ENCODE data around the gene IL9. TPM values are rescaled to one million over a fixed set of nuclear protein-coding genes. Genes with fewer than 3 reads are reported as not detected.

The IL9 gene
- total RNA-seq (2014; rRNA removed; shearing (Covaris generic)) (not detected in 2 replicates), polyA plus RNA-seq (2016; fragmentation: Nextera tagmentation; extraction: Ambion mirVana) (not detected in 2 replicates)

GRCh38 chr5:135895474-135896006 lies at the start of gene IL9:
IL9 (minus strand) TSS chr5:135895841; CDS start chr5:135895816, 25 bp downstream.
- H3K27me3 ChIP-seq (replicated peaks; ENCODE audit: insufficient read depth), result peaks cover 4% of the 10 kb centered on the region; the same call in 1 of the 2 replicates
- TF ChIP-seq EZH2 (IDR thresholded peaks at IDR 0.05; ENCODE audit: insufficient read depth, poor library complexity, severe bottlenecking), result no peak
- TF ChIP-seq EZH2phosphoT487 (IDR thresholded peaks at IDR 0.05; ENCODE audit: insufficient read depth, low read depth), result no peak
- no peaks in the 10 kb centered on the region for H4K20me1 ChIP-seq (ENCODE audit: insufficient read depth)
- H3F3A ChIP-seq (ENCODE audit: insufficient read depth), result no peaks in the 10 kb centered on the region
- no peak within 1 kb of the TSS for H3K4me2 ChIP-seq (ENCODE audit: unreplicated experiment)
- no peak within 1 kb of the TSS for H3K27ac ChIP-seq
- no peaks in the 10 kb centered on the region for H3K9me2 ChIP-seq (ENCODE audit: insufficient read depth)
- H3K79me2 ChIP-seq (ENCODE audit: insufficient read depth), result no peaks in the 10 kb centered on the region
- H3K4me1 ChIP-seq (ENCODE audit: insufficient read depth), result no peaks in the 10 kb centered on the region
- no peak for DNase-seq
- WGBS, 2 experiments (ENCODE audit: low coverage in 1 of 2, low lambda C conversion rate in 2 of 2, missing lambda C conversion rate in 2 of 2), result 72 to 75% methylated on average over 7 of the region's 7 CpGs
- H3K9me3 ChIP-seq (ENCODE audit: low read depth), result no peaks in the 10 kb centered on the region
- no peaks in the 10 kb centered on the region for H3K36me3 ChIP-seq (ENCODE audit: low read depth)
- no peak within 1 kb of the TSS for H3K4me3 ChIP-seq
- in situ Hi-C loops (cut with MboI), result loop anchor here (10.0 to 25.0 kb wide), 2 partner anchors 189 to 867 kb away; no protein-coding TSS in a partner anchor
- no peak within 1 kb of the TSS for H2AFZ ChIP-seq
- no peak within 1 kb of the TSS for H3K9ac ChIP-seq

- 0% methylated on average over 3 of the region's 3 CpGs for WGBS, 2 experiments (ENCODE audit: low coverage in 1 of 2, low lambda C conversion rate in 2 of 2, missing lambda C conversion rate in 2 of 2)
- Histone ChIP-seq H3K27me3 (replicated peaks; ENCODE audit: insufficient read depth) (no peaks in the 10 kb centered on the region), H3K9me2 (ENCODE audit: insufficient read depth) (no peaks in the 10 kb centered on the region), H3K36me3 (ENCODE audit: low read depth) (no peaks in the 10 kb centered on the region), H2AFZ (no peak overlapping the region), H3F3A (ENCODE audit: insufficient read depth) (peaks cover 10% of the 10 kb centered on the region; the same call in 1 of the 2 replicates), H3K27ac (peak overlapping the region; percentile 13; the same call in 1 of the 2 replicates), H3K4me2 (ENCODE audit: unreplicated experiment) (no peak overlapping the region), H3K4me1 (ENCODE audit: insufficient read depth) (peaks cover 12% of the 10 kb centered on the region; the same call in 1 of the 2 replicates), H3K4me3 (no peak overlapping the region), H3K9me3 (ENCODE audit: low read depth) (no peaks in the 10 kb centered on the region), H3K9ac (0 out of 2 replicates have a peak overlapping the region, but pooled peaks have one; percentile 20), H3K79me2 (ENCODE audit: insufficient read depth) (no peaks in the 10 kb centered on the region), H4K20me1 (ENCODE audit: insufficient read depth) (no peaks in the 10 kb centered on the region)
- in situ Hi-C loops (cut with MboI), result no loop called here
- TF ChIP-seq EZH2 (IDR thresholded peaks at IDR 0.05; ENCODE audit: insufficient read depth, poor library complexity, severe bottlenecking), result no peak
- TF ChIP-seq EZH2phosphoT487 (IDR thresholded peaks at IDR 0.05; ENCODE audit: insufficient read depth, low read depth), result no peak
- DNase-seq, result peak; percentile 88
Observed at GRCh38 chr5:135944967-135945560, 49.4 kb upstream of the IL9 start.

GRCh38 chr5:135944564-135944963 lies 48.9 kb upstream of the IL9 start:
- H3K79me2 ChIP-seq (ENCODE audit: insufficient read depth), result no peaks in the 10 kb centered on the region
- no peak overlapping the region for H2AFZ ChIP-seq
- no peak for DNase-seq
- H3K27ac ChIP-seq, result no peak overlapping the region
- H4K20me1 ChIP-seq (ENCODE audit: insufficient read depth), result no peaks in the 10 kb centered on the region
- H3F3A ChIP-seq (ENCODE audit: insufficient read depth), result peaks cover 10% of the 10 kb centered on the region; the same call in 1 of the 2 replicates
- no peak overlapping the region for H3K4me3 ChIP-seq
- H3K4me1 ChIP-seq (ENCODE audit: insufficient read depth), result peaks cover 12% of the 10 kb centered on the region; the same call in 1 of the 2 replicates
- H3K36me3 ChIP-seq (ENCODE audit: low read depth), result no peaks in the 10 kb centered on the region
- H3K9me2 ChIP-seq (ENCODE audit: insufficient read depth), result no peaks in the 10 kb centered on the region
- no peaks in the 10 kb centered on the region for H3K9me3 ChIP-seq (ENCODE audit: low read depth)
- no peak for TF ChIP-seq EZH2phosphoT487 (IDR thresholded peaks at IDR 0.05; ENCODE audit: insufficient read depth, low read depth)
- no peak for TF ChIP-seq EZH2 (IDR thresholded peaks at IDR 0.05; ENCODE audit: insufficient read depth, poor library complexity, severe bottlenecking)
- no peaks in the 10 kb centered on the region for H3K27me3 ChIP-seq (replicated peaks; ENCODE audit: insufficient read depth)
- in situ Hi-C loops (cut with MboI), result no loop called here
- H3K9ac ChIP-seq, result no peak overlapping the region
- H3K4me2 ChIP-seq (ENCODE audit: unreplicated experiment), result no peak overlapping the region

GRCh38 chr5:135942202-135942771 lies 46.6 kb upstream of the IL9 start:
- Histone ChIP-seq H3K9me2 (ENCODE audit: insufficient read depth) (no peaks in the 10 kb centered on the region), H3K36me3 (ENCODE audit: low read depth) (no peaks in the 10 kb centered on the region), H3K4me1 (ENCODE audit: insufficient read depth) (peaks cover 12% of the 10 kb centered on the region; the same call in 1 of the 2 replicates), H3F3A (ENCODE audit: insufficient read depth) (peaks cover 10% of the 10 kb centered on the region; the same call in 1 of the 2 replicates), H3K4me2 (ENCODE audit: unreplicated experiment) (no peak overlapping the region), H3K9ac (no peak overlapping the region), H3K9me3 (ENCODE audit: low read depth) (no peaks in the 10 kb centered on the region), H2AFZ (no peak overlapping the region), H4K20me1 (ENCODE audit: insufficient read depth) (no peaks in the 10 kb centered on the region), H3K79me2 (ENCODE audit: insufficient read depth) (no peaks in the 10 kb centered on the region), H3K27me3 (replicated peaks; ENCODE audit: insufficient read depth) (no peaks in the 10 kb centered on the region), H3K4me3 (no peak overlapping the region), H3K27ac (no peak overlapping the region)
- in situ Hi-C loops (cut with MboI), result no loop called here
- no peak for TF ChIP-seq EZH2 (IDR thresholded peaks at IDR 0.05; ENCODE audit: insufficient read depth, poor library complexity, severe bottlenecking)
- no peak for TF ChIP-seq EZH2phosphoT487 (IDR thresholded peaks at IDR 0.05; ENCODE audit: insufficient read depth, low read depth)
- no peak for DNase-seq
- 95 to 97% methylated on average over 3 of the region's 3 CpGs for WGBS, 2 experiments (ENCODE audit: low coverage in 1 of 2, low lambda C conversion rate in 2 of 2, missing lambda C conversion rate in 2 of 2)

Measured in GM23248 (cell line).